Neuronal stem cell (in vitro differentiated cells): Measurements from ENCODE around the gene RRAD.
A peak's percentile ranks its signal among the peaks of the same experiment; 100 is the strongest.

Experiments used
- DNase-seq: peaks from one replicate; pipeline ENCODE4 v3.0.0-alpha.2; 2013; ENCODE audit warnings: low spot score
- H2AFZ ChIP-seq: one replicate; pipeline ENCODE4 v1.6.1; 2013; ENCODE audit warnings: mild to moderate bottlenecking, low read length, inconsistent platforms
- H2AK5ac ChIP-seq: 2 replicates; pipeline ENCODE4 v1.6.1; 2013; ENCODE audit warnings: low read depth, mild to moderate bottlenecking, inconsistent platforms, low read length, moderate library complexity, mixed read lengths
- H2BK120ac ChIP-seq: 2 replicates; pipeline ENCODE4 v1.6.1; 2013; ENCODE audit warnings: low read depth, mild to moderate bottlenecking, inconsistent platforms, low read length, moderate library complexity, mixed read lengths
- H2BK12ac ChIP-seq: one replicate; pipeline ENCODE4 v1.6.1; 2013; ENCODE audit warnings: low read length, inconsistent platforms
- H2BK15ac ChIP-seq: 2 replicates; pipeline ENCODE4 v1.6.1; 2013; ENCODE audit warnings: mild to moderate bottlenecking, low read length, inconsistent platforms, mixed read lengths
- H2BK5ac ChIP-seq: one replicate; pipeline ENCODE4 v1.6.1; 2013; ENCODE audit warnings: inconsistent platforms, mild to moderate bottlenecking, low read length, moderate library complexity
- H3K14ac ChIP-seq: one replicate; pipeline ENCODE4 v1.6.1; 2013; ENCODE audit warnings: low read length, inconsistent platforms
- H3K18ac ChIP-seq: 2 replicates; pipeline ENCODE4 v1.6.1; 2013; ENCODE audit warnings: low read length, inconsistent platforms
- H3K23ac ChIP-seq: 2 replicates; pipeline ENCODE4 v1.6.1; 2013; ENCODE audit warnings: low read depth, mild to moderate bottlenecking, mixed read lengths, low read length, inconsistent platforms; ENCODE audit not compliant: poor library complexity
- H3K27ac ChIP-seq: replicated peaks from 3 replicates; pipeline ENCODE4 v1.5.1; 2013; ENCODE audit warnings: low read length, inconsistent platforms
- H3K27me3 ChIP-seq, 3 experiments: 2 replicates each; pipeline ENCODE4 v1.6.1; 2013; ENCODE audit warnings: low read length in 3 of 3, mild to moderate bottlenecking in 2 of 3, inconsistent platforms in 1 of 3, low read depth in 1 of 3, mixed read lengths in 1 of 3, moderate library complexity in 1 of 3; ENCODE audit not compliant: control insufficient read depth in 3 of 3, insufficient read depth in 3 of 3
- H3K36me3 ChIP-seq, 2 donors: replicated peaks in 1 of 2; 2 replicates each; pipeline ENCODE4 v1.6.1; 2013; ENCODE audit warnings: low read length in 2 of 2; ENCODE audit not compliant: control insufficient read depth in 2 of 2, insufficient read depth in 2 of 2
- H3K4ac ChIP-seq: 2 replicates; pipeline ENCODE4 v1.6.1; 2013; ENCODE audit warnings: inconsistent platforms, mild to moderate bottlenecking, low read length, moderate library complexity
- H3K4me1 ChIP-seq, 2 donors: 1 replicate in 1 of 2; 2 replicates in 1 of 2; pipeline ENCODE4 v1.6.1; 2013; ENCODE audit warnings: low read length in 2 of 2, low read depth in 1 of 2; ENCODE audit not compliant: control insufficient read depth in 2 of 2, insufficient read depth in 1 of 2
- H3K4me2 ChIP-seq: one replicate; pipeline ENCODE4 v1.6.1; 2013; ENCODE audit warnings: mild to moderate bottlenecking, low read length, inconsistent platforms; ENCODE audit not compliant: insufficient read depth, poor library complexity, severe bottlenecking
- H3K4me3 ChIP-seq, 2 donors: 2 replicates each; pipeline ENCODE4 v1.5.1; 2013; ENCODE audit warnings: low read length in 2 of 2, mild to moderate bottlenecking in 2 of 2, inconsistent platforms in 1 of 2, moderate library complexity in 1 of 2
- H3K79me1 ChIP-seq: one replicate; pipeline ENCODE4 v1.6.1; 2013; ENCODE audit warnings: low read depth, mild to moderate bottlenecking, inconsistent platforms, low read length, moderate library complexity
- H3K9ac ChIP-seq: one replicate; pipeline ENCODE4 v1.6.1; 2013; ENCODE audit warnings: mild to moderate bottlenecking, low read depth, low read length, inconsistent platforms; ENCODE audit not compliant: poor library complexity
- H3K9me3 ChIP-seq, 2 donors: replicated peaks in 1 of 2; 2 replicates each; pipeline versions ENCODE3 to v1.6.1; 2013; ENCODE audit warnings: low read length in 2 of 2, mild to moderate bottlenecking in 2 of 2, inconsistent platforms in 1 of 2, low read depth in 1 of 2, mixed read lengths in 1 of 2, moderate library complexity in 1 of 2; ENCODE audit not compliant: control insufficient read depth in 2 of 2, insufficient read depth in 1 of 2
- H4K8ac ChIP-seq: one replicate; pipeline ENCODE4 v1.6.1; 2013; ENCODE audit warnings: low read depth, mild to moderate bottlenecking, inconsistent platforms, low read length, moderate library complexity
- H4K91ac ChIP-seq: one replicate; pipeline ENCODE4 v1.6.1; 2013; ENCODE audit warnings: low read length, low read depth, mild to moderate bottlenecking, inconsistent platforms; ENCODE audit not compliant: poor library complexity
- WGBS, 2 donors: extraction: QIAGEN DNeasy Blood & Tissue Kit; methylation state at CpG; one replicate each; pipeline ENCODE4 v1.1.7; 2013; ENCODE audit warnings: missing lambda C conversion rate in 2 of 2, mixed read lengths in 1 of 2; ENCODE audit not compliant: insufficient read length in 2 of 2, insufficient replicate concordance in 1 of 2; ENCODE audit errors: extremely low coverage in 2 of 2; 5-methylcytosine and 5-hydroxymethylcytosine counted together

RRAD gene

GRCh38 chr16:66881560-66881959, 43.8 kb downstream of the RRAD start:
- Histone ChIP-seq H2AFZ (no peak overlapping the region), H3K4ac (no peak overlapping the region), H3K79me1 (peaks cover 5% of the 10 kb centered on the region), H2BK5ac (no peak overlapping the region), H3K27me3 (no peaks in the 10 kb centered on the region), H2BK15ac (no peak overlapping the region), H3K18ac (no peak overlapping the region), H3K4me2 (no peak overlapping the region), H3K4me1 (peaks cover 5 to 7% of the 10 kb centered on the region in 2 donors), H2BK12ac (no peak overlapping the region), H4K8ac (no peak overlapping the region), H4K91ac (no peak overlapping the region), H3K27ac (no peak overlapping the region), H2AK5ac (no peak overlapping the region), H3K9ac (no peak overlapping the region), H3K9me3 (peaks cover 0 to 3% of the 10 kb centered on the region in 2 donors), H3K36me3 (peaks cover 19 to 28% of the 10 kb centered on the region in 2 donors), H3K4me3 (peak overlapping the region in 1 of 2 donors; percentile 54), H2BK120ac (no peak overlapping the region), H3K23ac (no peak overlapping the region), H3K14ac (no peak overlapping the region)
- DNase-seq = no peak
- no CpG with 5 or more reads among the region's 2 CpGs for WGBS, 2 donors

GRCh38 chr16:66881014-66881417, 44.3 kb downstream of the RRAD start:
- Histone ChIP-seq H3K4ac (peak overlapping the region; percentile 93), H3K9ac (peak overlapping the region; percentile 75), H3K14ac (peak overlapping the region; percentile 92), H2AFZ (peak overlapping the region; percentile 89), H2BK15ac (peak overlapping the region; percentile 56), H3K4me2 (peak overlapping the region; percentile 93), H4K8ac (no peak overlapping the region), H2AK5ac (no peak overlapping the region), H2BK120ac (no peak overlapping the region), H3K4me3 (peak overlapping the region; percentile 54 to 89), H3K18ac (peak overlapping the region; percentile 93), H2BK12ac (no peak overlapping the region), H3K23ac (peak overlapping the region; percentile 90), H3K36me3 (peaks cover 17 to 22% of the 10 kb centered on the region in 2 donors), H4K91ac (peak overlapping the region; percentile 72), H3K27me3 (no peaks in the 10 kb centered on the region), H3K27ac (no peak overlapping the region), H3K4me1 (peaks cover 5 to 7% of the 10 kb centered on the region in 2 donors), H2BK5ac (peak overlapping the region; percentile 15), H3K79me1 (peaks cover 5% of the 10 kb centered on the region), H3K9me3 (peaks cover 0 to 3% of the 10 kb centered on the region in 2 donors)
- WGBS, 2 donors = no CpG with 5 or more reads among the region's 23 CpGs
- DNase-seq = peak; percentile 24

GRCh38 chr16:66880288-66881013, 44.9 kb downstream of the RRAD start, which contains the start of gene PDP2:
Gene PDP2 (plus strand): TSS chr16:66880515. CDS start chr16:66884285, 3,770 bp downstream.
- Histone ChIP-seq H3K23ac (peak within 1 kb of the TSS; percentile 90), H2BK120ac (no peak within 1 kb of the TSS), H2AFZ (peak within 1 kb of the TSS; percentile 89), H3K9me3 (peaks cover 0 to 2% of the 10 kb centered on the region in 2 donors), H2BK15ac (peak within 1 kb of the TSS; percentile 56), H3K14ac (peak within 1 kb of the TSS; percentile 92), H2BK12ac (peak within 1 kb of the TSS; percentile 81), H3K36me3 (peaks cover 15 to 16% of the 10 kb centered on the region in 2 donors), H3K18ac (peak within 1 kb of the TSS; percentile 93), H3K4me1 (peaks cover 5 to 7% of the 10 kb centered on the region in 2 donors), H3K9ac (peak within 1 kb of the TSS; percentile 75), H2AK5ac (no peak within 1 kb of the TSS), H3K27ac (no peak within 1 kb of the TSS), H3K4ac (peak within 1 kb of the TSS; percentile 93), H3K4me2 (peak within 1 kb of the TSS; percentile 93), H4K8ac (peak within 1 kb of the TSS; percentile 55), H4K91ac (peak within 1 kb of the TSS; percentile 72), H3K4me3 (peak within 1 kb of the TSS; percentile 54 to 89), H3K79me1 (peaks cover 5% of the 10 kb centered on the region), H3K27me3 (no peaks in the 10 kb centered on the region), H2BK5ac (peak within 1 kb of the TSS; percentile 15)
- WGBS, 2 donors = no CpG with 5 or more reads among the region's 58 CpGs
- DNase-seq = peak; percentile 94

DNA sequence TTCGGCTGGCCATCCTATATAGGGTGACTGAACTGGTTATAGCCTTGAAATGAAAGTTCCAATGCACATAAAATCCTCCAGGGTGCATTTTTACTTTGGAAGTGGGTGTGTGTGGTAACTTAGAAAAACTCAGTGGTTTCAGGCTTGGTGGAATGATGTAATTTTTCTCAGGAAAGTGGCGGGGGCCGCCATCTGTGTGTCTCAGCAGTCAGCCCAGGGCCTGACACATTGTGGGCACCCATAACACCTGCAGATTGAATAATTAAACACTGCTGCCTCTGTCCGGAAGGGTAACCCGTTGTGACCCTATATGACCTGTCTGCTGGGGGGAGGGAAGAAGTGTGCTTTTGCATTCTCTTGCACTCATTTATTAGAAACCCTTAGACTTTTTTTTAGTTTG, 47.3 kb downstream of the RRAD start:
- Histone ChIP-seq H3K4me3 (no peak overlapping the region), H2BK120ac (no peak overlapping the region), H4K8ac (no peak overlapping the region), H3K4me2 (no peak overlapping the region), H3K9ac (no peak overlapping the region), H2BK5ac (no peak overlapping the region), H3K4me1 (peaks cover 8 to 14% of the 10 kb centered on the region in 2 donors), H3K23ac (no peak overlapping the region), H2BK15ac (no peak overlapping the region), H3K9me3 (no peaks in the 10 kb centered on the region), H2AK5ac (no peak overlapping the region), H3K18ac (no peak overlapping the region), H2AFZ (no peak overlapping the region), H3K36me3 (no peaks in the 10 kb centered on the region), H3K27ac (no peak overlapping the region), H3K27me3 (no peaks in the 10 kb centered on the region), H3K79me1 (peaks cover 5% of the 10 kb centered on the region), H3K14ac (no peak overlapping the region), H4K91ac (no peak overlapping the region), H2BK12ac (no peak overlapping the region), H3K4ac (no peak overlapping the region)
- no CpG with 5 or more reads among the region's 5 CpGs for WGBS, 2 donors
- DNase-seq = no peak
